ENCODE data around the gene GNPTAB. TPM values are rescaled to one million over a fixed set of nuclear protein-coding genes. Genes with fewer than 3 reads are reported as not detected.
A peak's percentile ranks its signal among the peaks of the same experiment; 100 is the strongest.

GNPTAB gene
- total RNA-seq, 4 donors from 2014 or later, result 18.0 to 36.3 (median 32.5) TPM

DNA sequence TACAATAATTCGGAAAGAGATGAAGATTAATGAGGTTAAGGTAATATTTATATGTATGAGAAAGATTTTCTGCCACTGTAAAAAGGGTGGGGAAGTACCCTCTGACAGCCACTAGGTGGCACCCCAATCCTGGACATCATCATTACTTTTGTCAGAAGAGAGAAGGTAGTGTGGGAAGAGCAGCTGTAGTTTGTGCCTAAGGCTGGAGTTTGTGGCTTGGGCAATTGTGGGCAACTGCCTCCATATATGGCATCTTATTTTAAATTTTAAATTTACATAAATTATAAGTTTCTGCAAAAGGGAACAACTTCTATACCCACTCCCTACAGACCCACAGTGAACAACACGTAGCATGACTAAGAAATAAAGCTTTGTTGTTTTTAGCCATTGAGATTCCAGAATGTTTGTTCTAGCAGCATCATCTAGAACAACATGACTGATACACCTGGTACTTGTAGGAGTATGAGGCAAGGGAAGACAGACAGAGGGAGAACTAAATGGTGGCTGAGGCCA lies 57.1 kb downstream of the GNPTAB start:
- H3K36me3 ChIP-seq, result peaks cover 0 to 27% (median 3%) of the 10 kb centered on the region in 3 donors
- H3K9me3 ChIP-seq, result no peaks in the 10 kb centered on the region
- no peak overlapping the region for H3K4me3 ChIP-seq
- TF ChIP-seq EP300 (IDR thresholded peaks at IDR 0.05), result peak in 1 of 2 donors; percentile 51
- no peak for TF ChIP-seq POLR2A (IDR thresholded peaks at IDR 0.05)
- TF ChIP-seq, protein P1, sequence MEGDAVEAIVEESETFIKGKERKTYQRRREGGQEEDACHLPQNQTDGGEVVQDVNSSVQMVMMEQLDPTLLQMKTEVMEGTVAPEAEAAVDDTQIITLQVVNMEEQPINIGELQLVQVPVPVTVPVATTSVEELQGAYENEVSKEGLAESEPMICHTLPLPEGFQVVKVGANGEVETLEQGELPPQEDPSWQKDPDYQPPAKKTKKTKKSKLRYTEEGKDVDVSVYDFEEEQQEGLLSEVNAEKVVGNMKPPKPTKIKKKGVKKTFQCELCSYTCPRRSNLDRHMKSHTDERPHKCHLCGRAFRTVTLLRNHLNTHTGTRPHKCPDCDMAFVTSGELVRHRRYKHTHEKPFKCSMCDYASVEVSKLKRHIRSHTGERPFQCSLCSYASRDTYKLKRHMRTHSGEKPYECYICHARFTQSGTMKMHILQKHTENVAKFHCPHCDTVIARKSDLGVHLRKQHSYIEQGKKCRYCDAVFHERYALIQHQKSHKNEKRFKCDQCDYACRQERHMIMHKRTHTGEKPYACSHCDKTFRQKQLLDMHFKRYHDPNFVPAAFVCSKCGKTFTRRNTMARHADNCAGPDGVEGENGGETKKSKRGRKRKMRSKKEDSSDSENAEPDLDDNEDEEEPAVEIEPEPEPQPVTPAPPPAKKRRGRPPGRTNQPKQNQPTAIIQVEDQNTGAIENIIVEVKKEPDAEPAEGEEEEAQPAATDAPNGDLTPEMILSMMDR (IDR thresholded peaks at IDR 0.05), result peak; percentile 85 to 91 (median 88)
- WGBS, 2 donors, result 46% methylated on average over 2 of the region's 2 CpGs
- H3K27me3 ChIP-seq, result no peaks in the 10 kb centered on the region
- H3K4me1 ChIP-seq, result peaks cover 0 to 16% (median 5%) of the 10 kb centered on the region in 4 donors
- no peak overlapping the region for H3K27ac ChIP-seq
- peak; percentile 36 to 56 for DNase-seq (ENCODE audit: low spot score in 2 of 2)

DNA sequence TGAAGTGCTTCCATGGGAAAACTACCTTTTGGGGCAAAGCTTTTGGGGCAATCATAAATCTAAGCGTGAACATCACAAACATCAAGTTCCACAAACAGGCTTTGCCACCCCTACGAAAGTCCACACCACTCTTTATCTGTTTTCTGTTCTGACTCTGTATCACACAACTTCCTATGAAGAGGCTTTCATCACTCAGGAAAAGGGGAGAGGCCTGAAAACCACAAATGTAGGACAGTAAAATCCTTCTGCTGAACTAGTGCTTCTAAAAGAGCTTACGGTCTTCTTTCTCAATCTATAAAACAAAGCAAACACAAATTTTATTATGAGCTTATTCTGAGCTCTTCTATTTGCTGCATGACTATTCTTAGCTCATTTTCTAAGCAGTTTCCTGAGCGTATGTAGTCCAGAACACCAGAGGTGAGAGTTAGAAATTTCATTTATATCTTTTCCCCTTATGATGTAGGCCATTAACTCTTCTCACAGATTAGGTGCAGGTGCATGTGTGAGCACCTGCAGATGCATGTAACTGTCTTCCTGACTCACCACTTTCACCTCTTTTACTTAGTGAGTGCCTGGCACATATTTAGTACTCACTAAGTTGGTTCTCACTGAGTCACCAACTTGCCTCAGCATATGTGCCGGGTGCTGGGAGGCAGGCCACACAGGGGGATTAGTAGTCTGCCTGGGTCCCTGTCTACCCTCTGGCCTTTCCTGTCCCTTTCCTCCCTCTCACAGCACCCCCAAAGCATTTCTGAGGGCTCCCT lies 58.6 kb downstream of the GNPTAB start:
- peaks cover 0 to 40% (median 3%) of the 10 kb centered on the region in 3 donors for H3K36me3 ChIP-seq
- TF ChIP-seq EP300 (IDR thresholded peaks at IDR 0.05), result peak in 1 of 2 donors; percentile 27
- no peak for TF ChIP-seq POLR2A (IDR thresholded peaks at IDR 0.05)
- TF ChIP-seq, protein P1 (IDR thresholded peaks at IDR 0.05), result no peak

DNA sequence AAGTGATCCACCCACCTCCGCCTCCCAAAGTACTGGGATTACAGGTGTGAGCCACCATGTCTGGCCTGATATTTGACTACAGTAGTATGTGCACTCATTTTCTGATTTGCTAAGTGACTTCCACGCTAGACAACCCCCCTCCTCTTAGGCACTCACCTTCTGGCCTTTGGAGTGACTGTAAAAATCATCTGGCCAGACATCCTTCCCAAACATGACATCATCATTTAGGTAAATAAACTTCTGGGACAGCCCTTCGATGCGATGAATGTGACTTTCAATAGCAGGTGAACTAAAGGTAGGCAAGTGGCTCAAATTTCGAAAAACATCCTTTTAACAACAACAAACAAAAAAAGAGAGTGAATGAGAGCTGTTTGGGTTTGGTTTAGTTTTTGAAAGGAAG lies 60.9 kb downstream of the GNPTAB start:
- peaks cover 0 to 4% (median 0%) of the 10 kb centered on the region in 4 donors for H3K4me1 ChIP-seq
- H3K27ac ChIP-seq, result no peak overlapping the region
- 95% methylated on average over 5 of the region's 5 CpGs for WGBS, 2 donors
- no peak for DNase-seq (ENCODE audit: low spot score in 2 of 2)
- TF ChIP-seq POLR2A (IDR thresholded peaks at IDR 0.05), result no peak
- no peak for TF ChIP-seq EP300 (IDR thresholded peaks at IDR 0.05)
- TF ChIP-seq, protein P1 (IDR thresholded peaks at IDR 0.05), result no peak
- H3K27me3 ChIP-seq, result no peaks in the 10 kb centered on the region
- H3K36me3 ChIP-seq, result peaks cover 0 to 53% (median 3%) of the 10 kb centered on the region in 3 donors
- H3K4me3 ChIP-seq, result no peak overlapping the region
- no peaks in the 10 kb centered on the region for H3K9me3 ChIP-seq

More for the DNA sequence above, 58.6 kb downstream of the GNPTAB start:
- H3K27me3 ChIP-seq, result no peaks in the 10 kb centered on the region
- DNase-seq (ENCODE audit: low spot score in 2 of 2), result no peak
- peaks cover 0 to 6% (median 2%) of the 10 kb centered on the region in 4 donors for H3K4me1 ChIP-seq
- H3K4me3 ChIP-seq, result no peak overlapping the region
- H3K27ac ChIP-seq, result no peak overlapping the region
- 83 to 86% methylated on average over 5 of the region's 5 CpGs for WGBS, 2 donors
- H3K9me3 ChIP-seq, result no peaks in the 10 kb centered on the region

DNA sequence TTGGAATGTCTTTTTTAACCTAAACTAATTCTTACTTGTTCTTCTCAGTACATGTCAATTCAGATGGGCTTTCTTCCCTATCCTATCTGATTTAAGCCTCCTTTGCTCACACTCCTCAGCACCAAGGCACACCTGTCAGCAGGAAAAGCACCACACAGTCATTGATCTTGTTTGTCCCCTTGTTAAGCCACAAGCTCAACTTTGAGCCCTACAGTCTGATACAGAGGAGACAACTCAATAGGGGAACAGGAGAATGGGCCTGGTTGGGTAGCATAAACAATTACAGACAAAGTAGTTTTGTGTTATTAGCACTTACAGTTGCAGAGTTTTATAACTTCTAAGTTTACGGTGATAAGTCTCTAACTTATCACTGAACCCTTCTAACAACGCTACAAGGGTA lies 62.0 kb downstream of the GNPTAB start:
- Histone ChIP-seq H3K4me1 (peaks cover 0 to 9% (median 0%) of the 10 kb centered on the region in 4 donors), H3K27me3 (no peaks in the 10 kb centered on the region), H3K36me3 (peaks cover 0 to 59% (median 3%) of the 10 kb centered on the region in 3 donors), H3K4me3 (no peak overlapping the region), H3K9me3 (no peaks in the 10 kb centered on the region), H3K27ac (no peak overlapping the region)
- no peak for DNase-seq (ENCODE audit: low spot score in 2 of 2)
- TF ChIP-seq, protein P1 (IDR thresholded peaks at IDR 0.05), result no peak
- no peak for TF ChIP-seq POLR2A (IDR thresholded peaks at IDR 0.05)
- no peak for TF ChIP-seq EP300 (IDR thresholded peaks at IDR 0.05)
- WGBS, 2 donors, result 86 to 98% methylated on average over 2 of the region's 2 CpGs

DNA sequence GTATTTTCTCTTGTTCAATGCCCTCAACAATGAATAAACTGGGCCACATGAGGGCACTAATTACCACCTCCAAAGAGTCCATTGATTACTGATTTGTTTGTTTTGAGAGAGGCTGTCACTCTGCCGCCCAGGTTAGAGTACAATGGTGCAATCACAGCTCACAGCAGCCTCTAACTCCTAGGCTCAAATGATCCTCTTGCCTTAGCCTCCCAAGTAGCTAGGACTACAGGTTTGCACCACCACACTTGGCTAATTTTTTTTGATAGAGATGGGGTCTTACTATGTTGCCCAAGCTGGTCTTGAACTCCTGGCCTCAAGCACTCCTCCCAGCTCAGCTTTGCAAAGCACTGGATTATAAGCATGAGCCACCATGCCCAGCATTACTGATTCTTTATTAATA lies 63.2 kb downstream of the GNPTAB start:
- Histone ChIP-seq H3K9me3 (no peaks in the 10 kb centered on the region), H3K4me3 (no peak overlapping the region), H3K36me3 (peaks cover 0 to 59% (median 3%) of the 10 kb centered on the region in 3 donors), H3K27ac (no peak overlapping the region), H3K4me1 (peaks cover 0 to 11% (median 0%) of the 10 kb centered on the region in 4 donors), H3K27me3 (no peaks in the 10 kb centered on the region)
- no peak for DNase-seq (ENCODE audit: low spot score in 2 of 2)
- 67 to 88% methylated on average over 1 of the region's 1 CpG for WGBS, 2 donors
- no peak for TF ChIP-seq EP300 (IDR thresholded peaks at IDR 0.05)

Measured in tibial nerve (tissue), 4 donors.